Karpas-422 (cell line): ENCODE results near the gene ARID3A. TPM values are rescaled to one million over a fixed set of nuclear protein-coding genes. Genes with fewer than 3 reads are reported as not detected.

Experiments
- DNase-seq: peaks from one replicate; pipeline ENCODE4 v3.0.0-alpha.2; 2015
- H2AFZ ChIP-seq: fragments of 200-600 bp; sonication (generic); 2 replicates; pipeline ENCODE4 v1.6.1; 2014; ENCODE audit warnings: antibody characterized with exemption, low read length, mixed read lengths
- H3K27ac ChIP-seq: fragments of 200-600 bp; sonication (generic); 2 replicates; pipeline ENCODE4 v1.5.1; 2014; ENCODE audit warnings: mild to moderate bottlenecking, low read length, moderate library complexity
- H3K27me3 ChIP-seq: fragments of 200-600 bp; sonication (generic); 2 replicates; pipeline ENCODE4 v1.6.1; 2014; ENCODE audit warnings: low read length, mixed read lengths
- H3K36me3 ChIP-seq: fragments of 200-600 bp; sonication (generic); 2 replicates; pipeline ENCODE4 v1.6.1; 2014; ENCODE audit warnings: low read length, mixed read lengths; ENCODE audit not compliant: insufficient read depth
- H3K4me1 ChIP-seq: fragments of 200-600 bp; sonication (generic); 2 replicates; pipeline ENCODE4 v1.6.1; 2014; ENCODE audit warnings: mild to moderate bottlenecking, low read length, mixed read lengths
- H3K4me2 ChIP-seq: fragments of 200-600 bp; sonication (generic); 2 replicates; pipeline ENCODE4 v1.6.1; 2014; ENCODE audit warnings: low read length, low read depth, mild to moderate bottlenecking; ENCODE audit not compliant: poor library complexity, severe bottlenecking
- H3K4me3 ChIP-seq: fragments of 200-600 bp; sonication (generic); 2 replicates; pipeline ENCODE4 v1.5.1; 2014; ENCODE audit warnings: mild to moderate bottlenecking, antibody characterized with exemption, low read length, mixed read lengths
- H3K79me2 ChIP-seq: fragments of 200-600 bp; sonication (generic); 2 replicates; pipeline ENCODE4 v1.6.1; 2014; ENCODE audit warnings: mild to moderate bottlenecking, low read length, mixed read lengths
- H3K9ac ChIP-seq: fragments of 200-600 bp; sonication (generic); 2 replicates; pipeline ENCODE4 v1.6.0; 2014; ENCODE audit warnings: low read length
- H3K9me2 ChIP-seq: fragments of 200-600 bp; sonication (generic), shearing (Covaris generic); replicated peaks from 2 replicates; pipeline ENCODE4 v1.6.0; 2014; ENCODE audit warnings: mild to moderate bottlenecking, low read length, moderate library complexity; ENCODE audit not compliant: insufficient read depth
- H3K9me3 ChIP-seq: fragments of 300-700, 200-600 bp; sonication (generic); 2 replicates; pipeline ENCODE4 v1.6.1; 2014; ENCODE audit warnings: low read length, mixed read lengths
- H4K20me1 ChIP-seq: fragments of 200-600 bp; sonication (generic); 2 replicates; pipeline ENCODE4 v1.6.1; 2014; ENCODE audit warnings: mild to moderate bottlenecking, antibody characterized with exemption, low read length, low read depth; ENCODE audit not compliant: insufficient read depth
- total RNA-seq: library from RNA; depleted of rRNA; stranded (reverse); fragments of >200 nt; shearing (Covaris generic); gene quantifications from 2 replicates; pipeline ENCODE4 v1.2.3, GENCODE V29; 2014; ENCODE audit warnings: low replicate concordance

Gene ARID3A
- total RNA-seq, 1 experiment from 2014 or later = 2.0 TPM

DNA sequence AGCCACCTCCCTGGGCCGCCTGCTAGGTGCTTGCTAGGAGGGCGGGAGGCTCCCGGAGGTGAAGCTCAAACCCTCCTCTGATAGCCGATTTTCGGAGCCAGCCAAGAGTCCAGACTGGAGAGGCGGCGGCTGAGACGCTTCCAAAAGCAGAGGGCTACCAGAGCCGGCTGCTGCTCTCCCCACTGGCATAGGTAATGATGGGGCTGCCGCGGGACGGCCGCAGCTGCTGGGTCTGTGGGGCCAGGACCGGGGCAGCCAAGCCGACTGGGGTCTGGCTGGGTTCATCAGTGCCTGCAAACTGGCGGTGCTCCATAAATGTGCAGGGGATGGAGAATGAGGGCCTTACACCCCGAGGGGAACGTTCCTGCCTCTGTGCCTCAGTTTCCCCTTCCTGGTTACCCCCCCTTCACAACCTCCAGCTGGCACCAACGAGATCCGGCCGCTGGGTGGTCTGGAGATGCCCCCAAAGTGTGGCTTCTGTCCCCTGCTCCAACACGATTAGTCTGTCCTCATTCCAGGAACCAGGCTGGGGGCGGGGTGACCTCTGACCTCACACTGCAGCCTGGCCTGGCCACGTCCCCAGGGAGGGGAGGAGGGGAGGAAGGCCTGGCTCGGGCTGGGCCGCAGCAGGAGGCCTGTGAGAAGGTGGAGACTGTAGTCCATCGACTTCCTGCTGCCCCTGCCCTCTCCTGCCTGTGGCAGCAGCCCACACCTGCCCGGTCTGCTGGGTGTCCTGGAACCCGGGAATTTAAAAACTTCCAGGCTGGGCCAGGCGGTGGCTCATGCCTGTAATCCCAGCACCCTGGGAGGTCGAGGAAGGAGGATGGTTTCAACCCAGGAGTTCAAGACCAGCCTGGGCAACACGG, 54.5 kb downstream of the ARID3A start:
- no peak for DNase-seq
- Histone ChIP-seq H2AFZ (no peak overlapping the region), H3K4me1 (peaks cover 19% of the 10 kb centered on the region), H3K79me2 (peaks cover 10% of the 10 kb centered on the region; the same call in 1 of the 2 replicates), H3K9ac (no peak overlapping the region), H3K4me3 (no peak overlapping the region), H3K9me2 (no peaks in the 10 kb centered on the region), H3K4me2 (no peak overlapping the region), H3K9me3 (no peaks in the 10 kb centered on the region), H3K36me3 (no peaks in the 10 kb centered on the region), H3K27me3 (no peaks in the 10 kb centered on the region), H3K27ac (no peak overlapping the region), H4K20me1 (no peaks in the 10 kb centered on the region)

DNA sequence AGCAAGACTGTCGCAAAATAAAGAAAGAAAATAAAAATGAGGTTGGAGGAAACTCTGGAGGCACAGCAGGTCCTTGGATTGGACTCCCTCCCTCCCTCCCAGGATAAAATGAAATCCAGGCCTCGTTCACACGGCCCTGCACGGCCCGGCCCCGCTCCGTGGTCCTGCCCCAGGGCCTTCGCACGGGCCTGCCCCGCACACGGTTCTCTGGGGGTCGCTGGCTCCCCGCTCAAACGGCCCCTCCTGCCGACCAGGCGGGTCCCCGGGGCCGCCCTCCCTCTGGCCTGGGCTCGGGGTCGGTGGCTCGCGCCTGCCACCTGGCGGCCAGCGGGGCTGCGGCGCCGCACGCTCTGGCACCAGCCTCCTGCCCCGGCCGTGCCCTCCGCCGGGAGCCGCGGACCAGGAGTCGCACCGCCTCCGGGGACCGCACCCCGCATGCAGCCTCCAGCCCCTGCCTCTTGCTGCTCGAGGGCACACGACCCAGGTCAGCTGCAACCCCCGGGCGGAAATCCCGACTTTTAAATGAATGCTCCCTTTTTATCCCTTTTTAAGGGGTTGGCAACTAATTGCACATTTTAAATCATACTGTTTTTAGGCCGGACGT, 56.8 kb downstream of the ARID3A start:
- Histone ChIP-seq H3K27ac (no peak overlapping the region), H2AFZ (peak overlapping the region; percentile 85; the same call in 1 of the 2 replicates), H4K20me1 (no peaks in the 10 kb centered on the region), H3K4me1 (peaks cover 21% of the 10 kb centered on the region), H3K4me3 (no peak overlapping the region; the same call in 1 of the 2 replicates), H3K4me2 (peak overlapping the region; percentile 54), H3K79me2 (peaks cover 14% of the 10 kb centered on the region; the same call in 1 of the 2 replicates), H3K9ac (peak overlapping the region; percentile 53), H3K9me2 (no peaks in the 10 kb centered on the region), H3K36me3 (no peaks in the 10 kb centered on the region), H3K27me3 (no peaks in the 10 kb centered on the region), H3K9me3 (no peaks in the 10 kb centered on the region)
- peak; percentile 87 for DNase-seq

DNA sequence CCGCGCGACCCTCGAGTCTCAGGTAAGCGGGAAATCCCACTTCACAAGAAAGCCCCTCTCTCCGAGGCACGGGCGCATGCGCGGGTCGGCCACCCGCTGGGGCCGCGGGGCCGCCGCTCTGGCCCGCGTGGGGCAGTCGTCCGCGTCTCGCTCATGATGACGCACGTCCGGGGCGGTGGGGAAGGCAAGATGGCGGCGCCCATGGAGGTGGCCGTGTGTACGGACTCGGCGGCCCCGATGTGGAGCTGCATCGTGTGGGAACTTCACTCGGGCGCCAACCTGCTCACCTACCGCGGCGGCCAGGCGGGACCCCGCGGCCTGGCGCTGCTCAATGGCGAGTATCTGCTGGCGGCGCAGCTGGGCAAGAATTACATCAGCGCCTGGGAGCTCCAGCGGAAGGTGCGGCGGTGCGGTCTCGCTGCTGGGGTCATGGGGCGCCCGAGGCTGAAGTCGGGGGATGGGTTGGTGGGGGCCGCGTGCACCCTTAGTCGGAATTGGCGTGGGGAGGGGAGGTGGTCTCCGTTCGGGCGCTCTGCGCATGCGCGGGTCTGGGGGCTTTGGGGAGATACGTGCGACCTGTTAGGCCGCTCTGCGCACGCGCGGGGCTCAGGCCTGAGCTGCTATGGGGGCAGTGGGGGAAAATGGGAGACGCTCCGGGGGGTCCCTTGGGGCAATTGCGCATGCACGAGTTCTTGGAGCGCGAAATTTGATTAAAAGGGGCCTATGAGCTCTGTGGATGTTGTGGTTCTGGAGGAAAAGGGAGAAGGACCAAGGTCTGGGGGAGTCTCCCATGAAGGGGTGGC, 58.5 kb downstream of the ARID3A start, which contains the start of gene WDR18:
Gene WDR18, plus strand, starts transcription at position 181 of the 803 bp plus-strand sequence. Its CDS starts 9 bp downstream, at position 190.
- H3K9me2 ChIP-seq = no peaks in the 10 kb centered on the region
- DNase-seq = peak; percentile 97
- peak within 1 kb of the TSS; percentile 56 for H3K27ac ChIP-seq
- H3K4me1 ChIP-seq = peaks cover 21% of the 10 kb centered on the region
- no peaks in the 10 kb centered on the region; the same call in 1 of the 2 replicates for H3K36me3 ChIP-seq
- H4K20me1 ChIP-seq = no peaks in the 10 kb centered on the region
- H3K4me2 ChIP-seq = peak within 1 kb of the TSS; percentile 97
- H3K9ac ChIP-seq = peak within 1 kb of the TSS; percentile 90
- peak within 1 kb of the TSS; percentile 84; the same call in 1 of the 2 replicates for H2AFZ ChIP-seq
- H3K4me3 ChIP-seq = peak within 1 kb of the TSS; percentile 85
- no peaks in the 10 kb centered on the region for H3K9me3 ChIP-seq
- peaks cover 14% of the 10 kb centered on the region; the same call in 1 of the 2 replicates for H3K79me2 ChIP-seq
- H3K27me3 ChIP-seq = no peaks in the 10 kb centered on the region

DNA sequence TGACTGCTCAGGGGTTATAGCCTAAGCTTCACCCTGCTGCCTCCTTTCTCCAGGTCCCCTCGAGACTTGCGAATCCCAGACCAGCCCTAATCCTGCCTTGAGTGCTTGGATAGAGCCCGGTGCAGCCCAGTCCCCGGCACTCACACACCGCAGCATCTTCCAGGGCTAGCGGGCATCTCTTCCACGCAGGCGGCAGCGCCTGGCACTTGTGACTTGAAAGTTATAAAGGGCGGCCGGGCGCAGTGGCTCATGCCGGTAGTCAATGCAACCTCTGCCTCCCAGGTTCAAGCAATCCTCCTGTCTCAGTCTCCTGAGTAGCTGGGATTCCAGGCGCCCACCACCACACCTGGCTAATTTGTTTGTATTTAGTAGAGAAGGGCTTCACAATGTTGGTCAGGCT, 60.2 kb downstream of the ARID3A start:
- no peaks in the 10 kb centered on the region for H3K9me2 ChIP-seq
- no peak overlapping the region for H3K4me3 ChIP-seq
- H3K9ac ChIP-seq = no peak overlapping the region
- peaks cover 6% of the 10 kb centered on the region; the same call in 1 of the 2 replicates for H3K36me3 ChIP-seq
- H3K9me3 ChIP-seq = no peaks in the 10 kb centered on the region; the same call in 1 of the 2 replicates
- DNase-seq = no peak
- H3K79me2 ChIP-seq = peaks cover 14% of the 10 kb centered on the region; the same call in 1 of the 2 replicates
- no peak overlapping the region for H3K27ac ChIP-seq
- H3K27me3 ChIP-seq = no peaks in the 10 kb centered on the region
- 0 out of 2 replicates have a peak, but pooled peaks cover 2% of the 10 kb centered on the region for H4K20me1 ChIP-seq
- no peak overlapping the region for H2AFZ ChIP-seq
- peaks cover 21% of the 10 kb centered on the region for H3K4me1 ChIP-seq
- H3K4me2 ChIP-seq = no peak overlapping the region

DNA sequence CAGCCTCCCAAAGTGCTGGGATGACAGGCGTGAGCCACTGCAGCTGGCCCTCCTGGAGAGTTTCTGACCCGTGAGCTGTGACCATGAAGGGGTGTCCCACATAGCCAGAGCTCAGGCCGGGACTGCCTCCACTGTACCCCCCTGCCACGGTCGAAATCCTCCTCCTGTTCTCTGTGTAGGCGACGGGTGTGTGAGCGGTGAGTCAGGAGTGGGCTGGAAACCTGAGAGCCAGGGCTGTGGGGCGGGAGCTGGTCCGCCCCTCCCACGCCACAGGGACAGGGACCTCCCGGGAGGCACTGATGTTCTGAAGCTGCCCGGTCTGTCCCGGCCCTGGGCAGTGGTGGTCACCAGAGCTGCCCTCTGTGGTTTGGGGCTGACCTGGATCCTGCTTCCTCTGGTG, 62.2 kb downstream of the ARID3A start:
- DNase-seq = no peak

DNA sequence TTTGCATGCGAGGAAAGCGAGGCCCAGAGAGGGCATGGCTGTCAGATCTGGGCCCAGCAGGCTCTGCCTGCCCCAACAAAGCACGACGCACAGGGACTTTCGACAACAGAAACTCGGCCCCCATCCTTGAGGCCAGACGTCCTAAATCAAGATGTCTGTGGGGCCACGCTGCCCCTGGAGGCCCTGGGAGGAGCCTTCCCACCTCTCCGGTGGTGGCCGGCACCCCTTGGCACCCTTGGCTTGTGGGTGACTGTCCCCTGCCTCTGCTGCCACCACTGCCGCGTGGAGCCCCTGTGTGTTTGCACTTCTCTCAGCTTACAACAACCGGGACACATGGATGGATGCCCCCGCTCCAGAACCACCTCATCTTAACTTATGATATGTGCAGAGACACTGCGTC, 62.7 kb downstream of the ARID3A start:
- Histone ChIP-seq H3K4me1 (peaks cover 15% of the 10 kb centered on the region), H3K36me3 (peaks cover 15% of the 10 kb centered on the region; the same call in 1 of the 2 replicates), H2AFZ (no peak overlapping the region)

More for the DNA sequence above, 62.2 kb downstream of the ARID3A start:
- Histone ChIP-seq H3K36me3 (peaks cover 15% of the 10 kb centered on the region; the same call in 1 of the 2 replicates), H3K9me2 (no peaks in the 10 kb centered on the region), H3K79me2 (peaks cover 14% of the 10 kb centered on the region; the same call in 1 of the 2 replicates), H3K27ac (no peak overlapping the region), H2AFZ (no peak overlapping the region), H3K9ac (no peak overlapping the region), H3K9me3 (no peaks in the 10 kb centered on the region; the same call in 1 of the 2 replicates), H3K4me2 (no peak overlapping the region), H3K4me3 (no peak overlapping the region), H3K4me1 (peaks cover 18% of the 10 kb centered on the region), H3K27me3 (no peaks in the 10 kb centered on the region), H4K20me1 (peaks cover 12% of the 10 kb centered on the region; the same call in 1 of the 2 replicates)

DNA sequence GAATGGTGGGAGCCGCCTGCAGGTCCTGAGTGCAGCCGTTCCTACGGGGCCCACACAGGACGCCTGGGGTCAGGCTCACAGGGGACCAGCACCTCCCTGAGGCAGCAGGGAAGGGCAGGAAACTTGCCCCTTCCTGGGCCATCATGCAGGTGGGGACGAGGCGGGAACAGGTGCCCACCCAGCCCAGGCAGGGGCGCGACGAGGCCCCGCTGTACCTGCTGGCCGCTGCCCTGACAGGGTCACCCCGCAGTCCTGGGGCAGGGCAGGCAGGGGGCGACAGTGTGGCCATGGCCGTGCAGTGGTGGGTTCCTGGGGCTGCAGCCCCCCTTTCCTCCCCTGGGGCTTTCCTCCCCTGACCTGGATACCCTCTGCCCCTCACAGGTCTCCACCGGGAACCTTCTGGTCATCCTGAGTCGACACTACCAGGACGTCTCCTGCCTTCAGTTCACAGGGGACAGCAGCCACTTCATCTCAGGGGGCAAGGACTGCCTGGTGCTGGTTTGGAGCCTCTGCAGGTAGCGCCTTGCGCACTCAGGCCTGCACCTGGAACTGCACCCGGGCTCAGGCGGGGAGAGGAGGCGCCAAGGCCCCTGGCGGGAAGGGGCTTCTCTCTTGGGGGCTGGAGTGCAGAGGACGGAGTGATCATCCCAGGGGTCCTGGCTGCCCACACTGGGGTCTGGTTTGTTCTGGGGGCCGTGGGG, 63.7 kb downstream of the ARID3A start:
- Histone ChIP-seq H3K9ac (no peak overlapping the region), H3K9me3 (no peaks in the 10 kb centered on the region; the same call in 1 of the 2 replicates), H3K9me2 (no peaks in the 10 kb centered on the region), H3K4me1 (peaks cover 10% of the 10 kb centered on the region), H3K27me3 (no peaks in the 10 kb centered on the region), H2AFZ (no peak overlapping the region), H3K4me2 (no peak overlapping the region), H3K4me3 (no peak overlapping the region), H3K27ac (no peak overlapping the region), H4K20me1 (peaks cover 15% of the 10 kb centered on the region; the same call in 1 of the 2 replicates), H3K36me3 (peaks cover 15% of the 10 kb centered on the region; the same call in 1 of the 2 replicates), H3K79me2 (peaks cover 11% of the 10 kb centered on the region; the same call in 1 of the 2 replicates)
- DNase-seq = no peak

More for the DNA sequence above, 62.7 kb downstream of the ARID3A start:
- Histone ChIP-seq H3K9ac (no peak overlapping the region), H3K4me2 (no peak overlapping the region), H3K4me3 (no peak overlapping the region), H3K27ac (no peak overlapping the region), H3K27me3 (no peaks in the 10 kb centered on the region), H3K79me2 (peaks cover 14% of the 10 kb centered on the region; the same call in 1 of the 2 replicates), H4K20me1 (peaks cover 12% of the 10 kb centered on the region; the same call in 1 of the 2 replicates), H3K9me2 (no peaks in the 10 kb centered on the region), H3K9me3 (no peaks in the 10 kb centered on the region; the same call in 1 of the 2 replicates)
- DNase-seq = no peak
